NT2/D1 (cell line): ENCODE results near the gene NKAPL.

Experiments
- DNase-seq: peaks from one replicate; pipeline ENCODE4 v3.0.0-alpha.2; 2011; ENCODE audit warnings: low read depth, low spot score
- H3K27me3 ChIP-seq: 2 replicates; pipeline ENCODE4 v1.6.0; 2011; ENCODE audit warnings: mild to moderate bottlenecking; ENCODE audit not compliant: insufficient read length, insufficient read depth
- H3K36me3 ChIP-seq: 2 replicates; pipeline ENCODE4 v1.6.1; 2011; ENCODE audit warnings: mild to moderate bottlenecking, low read length, mixed read lengths; ENCODE audit not compliant: insufficient read depth, insufficient read length
- H3K4me1 ChIP-seq: 2 replicates; pipeline ENCODE4 v1.5.1; 2011; ENCODE audit not compliant: insufficient read depth, insufficient read length
- H3K4me3 ChIP-seq: 2 replicates; pipeline ENCODE4 v1.5.1; 2011; ENCODE audit warnings: low read depth; ENCODE audit not compliant: insufficient read length
- H3K9ac ChIP-seq: 2 replicates; pipeline ENCODE4 v1.6.0; 2011; ENCODE audit warnings: low read depth; ENCODE audit not compliant: insufficient read length
- H3K9me3 ChIP-seq: 2 replicates; pipeline ENCODE4 v1.5.1; 2011; ENCODE audit warnings: mild to moderate bottlenecking, low read length; ENCODE audit not compliant: insufficient read depth
- SUZ12 ChIP-seq: IDR thresholded peaks from 2 replicates; pipeline ENCODE4 v1.6.1; 2011; ENCODE audit not compliant: insufficient read length, insufficient read depth; ENCODE audit errors: extremely low read depth
- YY1 ChIP-seq: IDR thresholded peaks from 2 replicates; pipeline ENCODE4 v1.6.1; 2011; ENCODE audit not compliant: insufficient read length, insufficient read depth
- ZNF274 ChIP-seq: IDR thresholded peaks from 2 replicates; pipeline ENCODE4 v1.6.1; 2011; ENCODE audit warnings: mild to moderate bottlenecking, low read depth, low read length

The NKAPL gene

DNA sequence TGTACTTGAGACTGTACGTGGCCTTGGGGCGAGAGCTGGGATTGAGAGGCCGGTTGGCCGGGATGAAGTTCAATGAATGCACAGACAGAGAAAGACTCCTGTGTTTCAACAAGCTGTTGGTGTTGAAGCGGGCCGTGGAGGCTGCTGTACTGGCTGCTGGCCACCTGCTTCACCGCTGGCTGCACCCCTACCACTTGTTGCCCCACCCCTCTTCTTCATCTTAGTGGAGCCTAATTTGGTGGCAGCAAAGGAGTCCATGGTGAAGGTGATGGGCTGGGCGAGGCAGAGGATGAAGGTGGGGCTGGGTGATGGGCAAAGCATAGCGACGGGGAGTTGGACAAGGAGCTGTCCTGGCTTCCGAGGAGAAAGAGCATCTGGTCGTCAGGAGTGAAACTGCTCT lies 41.2 kb upstream of the NKAPL start:
- Histone ChIP-seq H3K4me3 (no peak overlapping the region), H3K9ac (no peak overlapping the region), H3K4me1 (peaks cover 5% of the 10 kb centered on the region), H3K27me3 (peaks cover 62% of the 10 kb centered on the region), H3K9me3 (peaks cover 13% of the 10 kb centered on the region; the same call in 1 of the 2 replicates), H3K36me3 (no peaks in the 10 kb centered on the region)
- DNase-seq = no peak
- TF ChIP-seq ZNF274 (no peak), SUZ12 (no peak), YY1 (no peak)

DNA sequence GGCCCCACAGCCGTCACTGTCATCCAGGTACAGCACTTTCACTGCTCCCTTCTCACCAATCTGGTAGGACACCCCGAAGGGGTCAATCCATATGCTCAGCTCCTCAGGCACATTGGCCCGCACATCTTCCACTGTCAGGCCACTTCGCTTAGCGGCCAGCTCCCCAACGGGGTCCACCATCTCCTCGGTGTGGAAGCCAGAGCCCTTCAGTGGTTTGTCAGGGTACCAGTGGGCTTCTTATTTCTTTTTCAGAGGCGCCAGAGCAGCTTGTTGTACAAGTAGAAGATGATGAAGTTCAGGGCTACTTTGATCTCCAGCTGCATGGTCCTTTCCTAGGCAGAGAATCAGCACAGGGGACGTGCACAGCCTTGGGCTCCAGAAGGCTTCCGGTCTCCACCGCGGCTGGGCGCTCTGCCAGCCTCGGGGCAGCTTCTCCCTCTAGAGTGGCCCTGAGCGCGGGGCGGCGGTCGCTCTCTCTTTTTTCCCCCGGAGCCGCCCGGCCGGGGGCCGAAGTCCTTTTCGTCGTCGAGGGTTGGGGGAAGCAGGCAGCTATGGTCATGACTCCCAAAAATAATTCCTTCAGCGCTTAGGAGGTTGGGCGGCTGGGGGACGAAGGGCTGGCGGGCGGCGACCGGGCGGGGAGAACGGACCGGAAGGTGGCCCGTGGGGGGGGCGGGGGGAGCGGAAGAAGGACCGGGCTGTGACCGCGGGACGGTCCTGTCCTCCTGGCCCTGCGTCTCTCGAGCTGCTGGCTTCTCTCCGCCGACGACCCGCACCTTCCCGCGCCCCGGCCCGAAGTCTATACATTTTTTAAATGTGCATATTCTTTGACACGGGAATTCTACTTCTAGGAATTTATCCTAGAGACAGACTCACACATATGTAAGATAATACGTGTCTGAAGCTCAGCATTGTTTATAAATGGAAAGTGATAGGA lies 40.5 kb upstream of the NKAPL start:
- no peak for DNase-seq
- no peaks in the 10 kb centered on the region for H3K36me3 ChIP-seq
- peak overlapping the region; percentile 30 for H3K4me3 ChIP-seq
- H3K9me3 ChIP-seq = peaks cover 13% of the 10 kb centered on the region; the same call in 1 of the 2 replicates
- H3K4me1 ChIP-seq = peaks cover 5% of the 10 kb centered on the region
- TF ChIP-seq ZNF274 (no peak), YY1 (no peak), SUZ12 (no peak)
- no peak overlapping the region for H3K9ac ChIP-seq
- H3K27me3 ChIP-seq = peaks cover 62% of the 10 kb centered on the region

DNA sequence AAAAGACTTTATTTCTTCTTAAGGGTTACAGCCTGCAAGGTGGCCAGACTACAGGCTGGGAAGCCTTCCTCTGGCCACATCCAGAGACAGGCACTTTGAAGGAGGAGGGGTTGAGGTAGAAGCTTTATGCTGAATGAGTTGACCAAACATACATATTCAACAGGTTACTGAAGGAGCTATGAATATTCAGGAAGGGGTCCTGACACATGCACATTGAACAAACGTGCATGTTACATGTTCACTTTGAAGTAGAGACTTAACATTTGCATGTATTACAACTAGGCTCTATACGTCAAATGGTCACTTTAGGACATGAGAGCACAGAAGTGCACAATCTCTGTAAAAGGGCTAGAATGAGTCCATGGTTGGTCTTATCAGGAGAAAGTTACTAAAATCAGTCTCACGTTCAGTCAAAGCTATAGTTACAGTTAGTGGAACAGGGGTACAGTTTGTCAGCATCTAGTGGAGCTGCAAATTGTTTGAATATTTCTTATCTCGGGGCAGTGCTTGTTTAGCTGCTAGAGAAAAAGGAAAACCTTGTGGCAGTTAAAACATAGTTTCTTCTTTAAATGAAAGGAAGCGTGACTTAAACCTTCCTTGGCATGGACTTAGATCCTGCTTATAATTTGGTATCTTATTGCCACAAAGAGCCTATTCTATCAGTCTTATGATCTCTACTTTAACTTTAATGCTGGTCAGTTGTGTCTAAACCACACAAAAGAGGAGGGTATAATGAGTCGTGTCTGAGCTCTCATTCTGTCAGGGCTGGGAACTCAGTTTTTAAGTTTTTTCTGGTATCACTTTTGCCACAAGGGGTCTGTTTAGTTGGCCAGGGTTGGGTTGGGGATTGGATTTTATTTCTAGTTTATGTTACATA lies 38.6 kb upstream of the NKAPL start:
- TF ChIP-seq ZNF274 (no peak), SUZ12 (no peak), YY1 (no peak)
- Histone ChIP-seq H3K4me1 (peaks cover 3% of the 10 kb centered on the region), H3K36me3 (no peaks in the 10 kb centered on the region), H3K9ac (no peak overlapping the region), H3K9me3 (peaks cover 13% of the 10 kb centered on the region; the same call in 1 of the 2 replicates), H3K4me3 (no peak overlapping the region), H3K27me3 (peaks cover 67% of the 10 kb centered on the region)
- DNase-seq = no peak

DNA sequence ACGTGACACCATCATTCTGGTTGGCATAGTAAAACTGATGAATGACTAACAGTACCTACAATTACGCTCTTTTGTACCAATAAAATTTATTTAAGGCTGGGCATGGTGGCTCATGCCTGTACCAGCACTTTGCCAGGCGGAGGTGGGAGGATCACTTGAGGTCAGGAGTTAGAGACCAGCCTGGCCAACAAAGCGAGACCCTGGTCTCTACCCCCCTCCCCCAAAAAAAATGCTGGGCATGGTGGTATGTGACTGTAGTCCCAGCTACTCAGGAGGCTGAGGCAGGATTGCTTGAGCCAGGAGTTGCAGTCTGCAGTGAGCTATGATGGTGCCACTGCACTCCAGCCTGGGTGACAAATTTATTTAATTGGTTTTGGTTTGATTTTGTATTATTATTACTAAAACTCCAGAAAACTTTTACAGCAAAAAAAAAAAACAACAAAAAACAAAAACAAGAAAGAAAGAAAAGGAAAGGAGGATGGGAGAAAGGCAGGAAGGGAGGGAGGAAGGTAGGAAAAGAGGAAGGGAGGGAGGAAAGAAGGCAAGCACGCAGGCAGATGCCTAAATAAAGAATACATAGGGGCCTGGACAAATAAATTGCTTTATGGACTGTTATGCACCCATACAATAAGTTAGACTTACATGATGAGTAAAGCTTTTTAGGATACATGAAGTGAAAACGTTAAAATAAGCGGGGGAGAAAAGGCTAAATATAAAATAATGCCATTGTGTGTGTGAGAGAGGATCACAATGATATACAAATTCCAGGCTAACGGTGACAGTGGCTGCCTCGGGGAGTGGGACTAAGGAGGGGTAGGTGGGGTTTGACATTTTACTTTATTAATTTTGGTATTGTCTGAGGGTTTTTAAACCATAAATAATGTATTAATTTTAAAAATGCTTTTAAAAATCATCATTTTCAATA lies 34.7 kb upstream of the NKAPL start:
- peak overlapping the region; percentile 77 for H3K9ac ChIP-seq
- no peak for DNase-seq
- TF ChIP-seq ZNF274 (no peak), SUZ12 (no peak), YY1 (no peak)
- H3K9me3 ChIP-seq = no peaks in the 10 kb centered on the region
- H3K4me1 ChIP-seq = no peaks in the 10 kb centered on the region
- H3K36me3 ChIP-seq = peaks cover 24% of the 10 kb centered on the region
- H3K27me3 ChIP-seq = peaks cover 50% of the 10 kb centered on the region
- H3K4me3 ChIP-seq = peak overlapping the region; percentile 84

DNA sequence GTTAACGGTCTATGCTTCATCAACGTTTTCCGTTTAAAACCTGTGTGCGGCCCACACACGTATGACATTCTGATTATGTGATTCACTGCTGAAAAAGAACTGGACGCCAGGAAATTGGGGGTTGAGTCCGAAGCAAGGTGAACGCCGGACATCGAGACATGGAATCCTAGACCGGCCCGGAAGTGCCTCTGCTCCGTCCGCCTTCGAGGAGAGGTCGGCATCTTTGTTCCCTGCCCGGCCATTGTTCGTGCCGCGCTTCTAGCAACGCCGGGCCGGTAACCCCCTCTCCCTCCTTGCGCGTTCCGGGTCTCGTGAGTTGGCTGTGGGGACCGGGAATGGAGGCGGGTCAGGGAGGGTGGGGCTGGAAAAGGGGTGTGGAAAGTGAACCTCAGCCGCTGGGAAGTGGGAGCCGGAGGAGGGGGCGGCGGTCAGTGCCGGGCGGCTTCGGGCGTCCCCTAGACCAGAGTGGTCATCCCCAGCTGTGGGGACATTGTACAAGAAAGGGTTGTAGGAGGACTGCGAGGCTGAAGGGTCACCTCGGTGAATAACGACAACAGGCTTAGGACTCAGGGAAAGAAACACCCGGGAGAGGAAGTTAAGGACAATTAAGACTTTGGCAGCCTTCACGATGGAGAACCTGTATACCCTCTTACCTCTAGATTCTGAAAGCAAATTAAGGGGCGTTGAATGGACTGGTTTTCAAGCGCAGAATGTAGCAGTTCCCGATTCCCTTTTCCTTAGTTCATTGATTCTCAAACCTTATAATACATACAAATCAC lies 33.9 kb upstream of the NKAPL start, which contains the start of gene ZSCAN9:
TSS of gene ZSCAN9 (plus strand) at position 220 of the 779 bp plus-strand sequence. CDS start 1,810 bp downstream, outside the sequence.
- H3K9me3 ChIP-seq = no peaks in the 10 kb centered on the region
- H3K36me3 ChIP-seq = peaks cover 31% of the 10 kb centered on the region
- H3K27me3 ChIP-seq = peaks cover 42% of the 10 kb centered on the region
- TF ChIP-seq YY1 (peak; percentile 54), ZNF274 (no peak)
- peak within 1 kb of the TSS; percentile 84 for H3K4me3 ChIP-seq
- H3K4me1 ChIP-seq = no peaks in the 10 kb centered on the region
- DNase-seq = peak; percentile 44
- H3K9ac ChIP-seq = peak within 1 kb of the TSS; percentile 77

DNA sequence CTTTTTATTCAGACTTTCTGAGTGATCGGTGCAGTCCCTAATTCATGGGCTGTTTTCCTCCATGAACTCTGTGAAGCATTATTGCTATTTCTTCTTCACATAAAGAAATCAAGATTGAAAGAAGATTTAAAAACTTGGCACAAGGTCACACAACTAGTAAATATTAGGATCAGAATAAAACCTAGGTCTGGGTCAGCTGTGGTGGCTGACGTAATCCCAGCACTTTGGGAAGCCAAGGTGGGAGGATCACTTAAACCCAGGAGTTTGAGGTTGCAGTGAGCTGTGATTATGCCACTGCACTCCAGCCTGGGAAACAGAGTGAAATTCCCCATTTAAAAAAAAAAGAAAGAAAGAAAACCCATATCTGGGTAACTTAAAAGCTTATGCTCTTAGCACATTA lies 32.6 kb upstream of the NKAPL start:
- Histone ChIP-seq H3K36me3 (peaks cover 39% of the 10 kb centered on the region), H3K27me3 (peaks cover 30% of the 10 kb centered on the region), H3K4me3 (no peak overlapping the region), H3K9me3 (no peaks in the 10 kb centered on the region), H3K9ac (no peak overlapping the region), H3K4me1 (no peaks in the 10 kb centered on the region)
- TF ChIP-seq ZNF274 = no peak
- TF ChIP-seq SUZ12 = no peak
- no peak for TF ChIP-seq YY1
- DNase-seq = no peak
